PFSK-1 (cell line): Measurements from ENCODE around the gene SASH1.

Source experiments
- FOXP2 ChIP-seq: optimal IDR thresholded peaks from 2 replicates; pipeline ENCODE3; 2011; ENCODE audit warnings: borderline replicate concordance, control low read depth, inconsistent platforms; ENCODE audit not compliant: insufficient read depth; ENCODE audit errors: extremely low read length, extremely low read depth
- POLR2AphosphoS5 ChIP-seq: IDR thresholded peaks from 2 replicates; pipeline ENCODE4 v1.6.1; 2012; ENCODE audit warnings: low read depth, mild to moderate bottlenecking, control low read depth, low read length, moderate library complexity
- SIN3A ChIP-seq: IDR thresholded peaks from 2 replicates; pipeline ENCODE4 v1.6.1; 2012; ENCODE audit warnings: mild to moderate bottlenecking, low read length, moderate library complexity, borderline replicate concordance; ENCODE audit not compliant: insufficient read depth
- TAF1 ChIP-seq: IDR thresholded peaks from 2 replicates; pipeline ENCODE4 v1.6.1; 2012; ENCODE audit warnings: low read length, control low read depth, borderline replicate concordance; ENCODE audit not compliant: insufficient read depth
- TF ChIP-seq, protein P1 (sequence below), 2 experiments: IDR thresholded peaks; 2 replicates each; pipeline versions ENCODE4 v1.6.1 to v1.8.0; 2011 to 2012; ENCODE audit warnings: low read depth in 2 of 2, low read length in 2 of 2, control low read depth in 1 of 2, inconsistent platforms in 1 of 2, mild to moderate bottlenecking in 1 of 2, moderate library complexity in 1 of 2; ENCODE audit not compliant: insufficient read depth in 1 of 2

DNA sequence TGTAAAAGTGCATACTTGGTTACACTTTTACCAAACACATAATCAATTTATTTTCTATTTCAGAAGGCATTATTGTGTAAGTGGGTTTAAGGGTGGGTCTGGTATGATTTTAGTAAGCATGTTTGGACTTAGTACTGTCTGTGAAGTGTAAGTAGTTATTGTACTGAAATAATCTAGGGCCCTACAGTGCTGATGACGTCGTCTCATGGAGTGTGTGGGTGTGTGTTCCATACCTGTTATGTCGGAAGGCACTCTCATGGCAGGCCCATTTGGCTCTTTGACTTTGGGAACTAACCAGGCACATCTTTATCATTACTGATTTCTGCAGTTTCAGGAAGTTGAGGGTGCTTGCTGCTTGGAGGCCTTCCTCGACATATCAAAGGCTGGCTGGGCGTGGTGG is 155.1 kb downstream of the SASH1 start:
- TF ChIP-seq POLR2AphosphoS5 (no peak), SIN3A (no peak), TAF1 (no peak), FOXP2 (no peak)
- TF ChIP-seq, protein P1, sequence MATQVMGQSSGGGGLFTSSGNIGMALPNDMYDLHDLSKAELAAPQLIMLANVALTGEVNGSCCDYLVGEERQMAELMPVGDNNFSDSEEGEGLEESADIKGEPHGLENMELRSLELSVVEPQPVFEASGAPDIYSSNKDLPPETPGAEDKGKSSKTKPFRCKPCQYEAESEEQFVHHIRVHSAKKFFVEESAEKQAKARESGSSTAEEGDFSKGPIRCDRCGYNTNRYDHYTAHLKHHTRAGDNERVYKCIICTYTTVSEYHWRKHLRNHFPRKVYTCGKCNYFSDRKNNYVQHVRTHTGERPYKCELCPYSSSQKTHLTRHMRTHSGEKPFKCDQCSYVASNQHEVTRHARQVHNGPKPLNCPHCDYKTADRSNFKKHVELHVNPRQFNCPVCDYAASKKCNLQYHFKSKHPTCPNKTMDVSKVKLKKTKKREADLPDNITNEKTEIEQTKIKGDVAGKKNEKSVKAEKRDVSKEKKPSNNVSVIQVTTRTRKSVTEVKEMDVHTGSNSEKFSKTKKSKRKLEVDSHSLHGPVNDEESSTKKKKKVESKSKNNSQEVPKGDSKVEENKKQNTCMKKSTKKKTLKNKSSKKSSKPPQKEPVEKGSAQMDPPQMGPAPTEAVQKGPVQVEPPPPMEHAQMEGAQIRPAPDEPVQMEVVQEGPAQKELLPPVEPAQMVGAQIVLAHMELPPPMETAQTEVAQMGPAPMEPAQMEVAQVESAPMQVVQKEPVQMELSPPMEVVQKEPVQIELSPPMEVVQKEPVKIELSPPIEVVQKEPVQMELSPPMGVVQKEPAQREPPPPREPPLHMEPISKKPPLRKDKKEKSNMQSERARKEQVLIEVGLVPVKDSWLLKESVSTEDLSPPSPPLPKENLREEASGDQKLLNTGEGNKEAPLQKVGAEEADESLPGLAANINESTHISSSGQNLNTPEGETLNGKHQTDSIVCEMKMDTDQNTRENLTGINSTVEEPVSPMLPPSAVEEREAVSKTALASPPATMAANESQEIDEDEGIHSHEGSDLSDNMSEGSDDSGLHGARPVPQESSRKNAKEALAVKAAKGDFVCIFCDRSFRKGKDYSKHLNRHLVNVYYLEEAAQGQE (IDR thresholded peaks at IDR 0.05; ENCODE audit: insufficient read depth in 1 of 2, low read depth in 2 of 2, low read length in 2 of 2): no peak
